GM20431 (cell line): ENCODE measurements around the gene ABI1.
"Not testable (repeated sequence)": the region's sequence is repeated elsewhere in the genome, so short reads cannot be mapped to it uniquely, and the experiment has no call there.

ENCODE experiments used
- in situ Hi-C: fragments of 300-500 bp; cut with MseI, MboI; formaldehyde crosslinking; loops from one replicate; pipeline ENCODE4 v1.15.0; 2020; ENCODE audit warnings: low sequenced_read_pairs; ENCODE audit not compliant: unreplicated experiment

The ABI1 gene

GRCh38 chr10:26860443-26861204, at the start of gene ABI1:
Gene ABI1, minus strand, starts transcription at chr10:26860958. Its CDS starts 95 bp downstream, at chr10:26860863.
- in situ Hi-C loops: no loop called here

GRCh38 chr10:26909753-26910152, 49.0 kb upstream of the ABI1 start:
- in situ Hi-C loops: no loop called here

- in situ Hi-C loops: not testable (repeated sequence)
These were observed 44.6 kb upstream of the ABI1 start for GRCh38 chr10:26905253-26905781.

GRCh38 chr10:26903431-26904217, 42.9 kb upstream of the ABI1 start:
- in situ Hi-C loops: no loop called here

- in situ Hi-C loops: not testable (repeated sequence)
These were observed 31.7 kb upstream of the ABI1 start for GRCh38 chr10:26892306-26892923.

GRCh38 chr10:26890956-26891355, 30.2 kb upstream of the ABI1 start:
- in situ Hi-C loops: no loop called here

- in situ Hi-C loops: loop anchor here (10.0 kb wide), 1 partner anchor 553 kb away; no protein-coding TSS in a partner anchor
These were observed 27.0 kb upstream of the ABI1 start for GRCh38 chr10:26887611-26888215.

GRCh38 chr10:26881600-26882331, 21.0 kb upstream of the ABI1 start:
- in situ Hi-C loops: loop anchor here (10.0 kb wide), 1 partner anchor 547 kb away; no protein-coding TSS in a partner anchor

- in situ Hi-C loops: loop anchor here (10.0 kb wide), 2 partner anchors 155 to 545 kb away; no protein-coding TSS in a partner anchor
These were observed 19.0 kb upstream of the ABI1 start for GRCh38 chr10:26879744-26880143.

- in situ Hi-C loops: loop anchor here (10.0 kb wide), 1 partner anchor 146 kb away; no protein-coding TSS in a partner anchor
These were observed 10.0 kb upstream of the ABI1 start for GRCh38 chr10:26870766-26871165.

- in situ Hi-C loops: no loop called here
These were observed 8.8 kb upstream of the ABI1 start for GRCh38 chr10:26869528-26869927.

- in situ Hi-C loops: no loop called here
These were observed 2.8 kb upstream of the ABI1 start for GRCh38 chr10:26863351-26864076.

- in situ Hi-C loops: no loop called here
These were observed 644 bp upstream of the ABI1 start for GRCh38 chr10:26861205-26861998.

GRCh38 chr10:26860102-26860442, 686 bp downstream of the ABI1 start:
- in situ Hi-C loops: no loop called here

GRCh38 chr10:26859241-26860101, 1.3 kb downstream of the ABI1 start:
- in situ Hi-C loops: loop anchor here (10.0 kb wide), 1 partner anchor 125 kb away; no protein-coding TSS in a partner anchor

GRCh38 chr10:26858707-26859034, 2.1 kb downstream of the ABI1 start:
- in situ Hi-C loops: loop anchor here (10.0 kb wide), 1 partner anchor 124 kb away; no protein-coding TSS in a partner anchor
